Panc1 (cell line): Measurements from ENCODE around the gene SLC16A5. TPM values are rescaled to one million over a fixed set of nuclear protein-coding genes. Genes with fewer than 3 reads are reported as not detected.

Experiments
- ATAC-seq: fragments of 200-7000 bp; cut with Tn5 transposase; 2 replicates; pipeline ENCODE4 v1.9.1; 2020; ENCODE audit warnings: mild to moderate bottlenecking, moderate library complexity
- BruUV-seq: library from RNA; stranded (reverse); fragments of 400-500 nt; replicated peaks from 2 replicates; lab custom pipeline; 2021; lab: Mats Ljungman, UMichigan
- CTCF ChIA-PET: fragments of 300-600 bp; sonication (Branson Sonifier 250); formaldehyde crosslinking; loops from one replicate; lab custom pipeline; 2022; ENCODE audit warnings: antibody characterized with exemption; lab: Charles Lee
- POLR2A ChIA-PET: fragments of 300-600 bp; sonication (Branson Sonifier 250); formaldehyde crosslinking; loops from one replicate; lab custom pipeline; 2022; ENCODE audit warnings: antibody characterized with exemption; lab: Charles Lee
- DNase-seq: peaks from one replicate; pipeline ENCODE4 v3.0.0-alpha.2; 2010; ENCODE audit warnings: low read depth, low spot score
- H3K27ac ChIP-seq: 2 replicates; pipeline ENCODE4 v1.5.1; 2011; ENCODE audit warnings: mild to moderate bottlenecking, low read length, inconsistent platforms
- H3K27me3 ChIP-seq: fragments of 200-500 bp; sonication (Bioruptor generic); 2 replicates; pipeline ENCODE4 v1.6.0; 2014; ENCODE audit warnings: low read length, inconsistent platforms; ENCODE audit not compliant: control insufficient read depth, insufficient read depth
- H3K36me3 ChIP-seq: fragments of 200-500 bp; sonication (Bioruptor generic); 2 replicates; pipeline ENCODE4 v1.5.1; 2014; ENCODE audit warnings: inconsistent platforms, mild to moderate bottlenecking, low read length, moderate library complexity; ENCODE audit not compliant: control insufficient read depth, insufficient read depth
- H3K4me1 ChIP-seq: 2 replicates; pipeline ENCODE4 v1.5.1; 2011; ENCODE audit warnings: inconsistent platforms, mild to moderate bottlenecking, low read length, moderate library complexity; ENCODE audit not compliant: control insufficient read depth, insufficient read depth
- H3K4me3 ChIP-seq, 2 experiments: 2 replicates each; pipeline ENCODE4 v1.5.1; 2011 to 2012; ENCODE audit warnings: low read depth in 2 of 2, low read length in 2 of 2, mild to moderate bottlenecking in 2 of 2, inconsistent platforms in 1 of 2, moderate library complexity in 1 of 2
- H3K9me3 ChIP-seq: fragments of 200-500 bp; sonication (Bioruptor generic); 2 replicates; pipeline ENCODE4 v1.5.1; 2014; ENCODE audit warnings: low read depth, mild to moderate bottlenecking, inconsistent platforms, low read length, moderate library complexity; ENCODE audit not compliant: control insufficient read depth, insufficient read depth
- CTCF ChIP-seq: fragments of 450-650 bp; IDR thresholded peaks from 2 replicates; pipeline ENCODE4 v1.5.1; 2017; ENCODE audit warnings: mild to moderate bottlenecking
- POLR2AphosphoS5 ChIP-seq: IDR thresholded peaks from 2 replicates; pipeline ENCODE4 v1.6.1; 2012; ENCODE audit warnings: mild to moderate bottlenecking, low read depth, low read length, moderate library complexity
- REST ChIP-seq, 2 experiments: IDR thresholded peaks; 2 replicates each; pipeline ENCODE4 v1.6.1; 2011 to 2012; ENCODE audit warnings: low read depth in 2 of 2, control low read depth in 1 of 2, low read length in 1 of 2, mild to moderate bottlenecking in 1 of 2, moderate library complexity in 1 of 2; ENCODE audit not compliant: insufficient read depth in 1 of 2
- SIN3A ChIP-seq: IDR thresholded peaks from 2 replicates; pipeline ENCODE4 v1.6.1; 2012; ENCODE audit warnings: low read depth, mild to moderate bottlenecking, low read length, moderate library complexity, borderline replicate concordance; ENCODE audit not compliant: insufficient read depth
- TCF7L2 ChIP-seq: IDR thresholded peaks from 2 replicates; pipeline ENCODE4 v1.6.1; 2011; ENCODE audit warnings: mild to moderate bottlenecking, low read depth, low read length, inconsistent platforms
- in situ Hi-C: cut with HindIII; loops from 2 replicates; pipeline ENCODE4 v1.10.0; 2016; ENCODE audit warnings: low sequenced_read_pairs, low pct_unique_long_range_greater_than_20kb
- intact Hi-C: fragments of 100-400 bp; cut with micrococcal nuclease; formaldehyde crosslinking; loops from one replicate; pipeline ENCODE4 v1.10.0; 2022; ENCODE audit not compliant: unreplicated experiment
- total RNA-seq: library from RNA; stranded (reverse); gene quantifications from one replicate; pipeline ENCODE4 v1.2.1, GENCODE V29; 2021; ENCODE audit not compliant: unreplicated experiment

Gene SLC16A5
- total RNA-seq, 1 experiment from 2014 or later = 46.6 TPM

- ChIA-PET CTCF (interaction anchor here (0.6 kb wide), 1 partner anchor 196 kb away, joined by 3 read pairs; no protein-coding TSS in a partner anchor), POLR2A (no interaction called here)
- no TSS peak for BruUV-seq
- Histone ChIP-seq H3K36me3 (no peaks in the 10 kb centered on the region), H3K4me3 (no peak overlapping the region), H3K4me1 (peaks cover 16% of the 10 kb centered on the region), H3K27ac (peak overlapping the region; percentile 49), H3K27me3 (no peaks in the 10 kb centered on the region), H3K9me3 (no peaks in the 10 kb centered on the region)
- DNase-seq (no peak), ATAC-seq (no peak)
- TF ChIP-seq TCF7L2 (no peak), POLR2AphosphoS5 (no peak), SIN3A (no peak), CTCF (no peak), REST (IDR thresholded peaks at IDR 0.05; ENCODE audit: insufficient read depth in 1 of 2, low read depth in 2 of 2, low read length in 1 of 2) (no peak)
- in situ Hi-C loops = no loop called here
- intact Hi-C loops = no loop called here
Measured at GRCh38 chr17:75077496-75078283, 10.1 kb upstream of the SLC16A5 start.

GRCh38 chr17:75078284-75079022, 9.3 kb upstream of the SLC16A5 start:
- Histone ChIP-seq H3K4me3 (no peak overlapping the region), H3K27me3 (no peaks in the 10 kb centered on the region), H3K27ac (peak overlapping the region; percentile 49), H3K36me3 (no peaks in the 10 kb centered on the region), H3K4me1 (peaks cover 16% of the 10 kb centered on the region), H3K9me3 (no peaks in the 10 kb centered on the region)
- CTCF ChIA-PET = interaction anchor here (0.6 to 2.4 kb wide), 3 partner anchors 19 to 196 kb away, joined by 3 to 8 read pairs (median 3); no protein-coding TSS in a partner anchor
- DNase-seq (no peak), ATAC-seq (peak; percentile 74)
- TF ChIP-seq CTCF (no peak), POLR2AphosphoS5 (no peak), TCF7L2 (no peak), REST (IDR thresholded peaks at IDR 0.05; ENCODE audit: insufficient read depth in 1 of 2, low read depth in 2 of 2, low read length in 1 of 2) (no peak), SIN3A (no peak)
- POLR2A ChIA-PET = interaction anchor here (0.7 kb wide), 1 partner anchor 20 kb away, joined by 3 read pairs; no protein-coding TSS in a partner anchor
- intact Hi-C loops = no loop called here
- BruUV-seq = no TSS peak
- in situ Hi-C loops = no loop called here
